GM19025 (cell line): ENCODE results near the gene KIAA1143.

Experiments
- ATAC-seq: cut with Tn5 transposase; IDR thresholded peaks from one replicate; pipeline ENCODE4 v1.9.1; 2021; ENCODE audit warnings: mild to moderate bottlenecking, low read depth, moderate library complexity; ENCODE audit not compliant: unreplicated experiment

Gene KIAA1143

GRCh38 chr3:44761424-44762169 is at the start of gene KIAA1143, which contains the start of gene KIF15:
KIAA1143 (minus strand) TSS chr3:44761619; CDS start chr3:44761602, 17 bp downstream.
KIF15 (plus strand) TSS chr3:44761794; CDS start chr3:44761866, 72 bp downstream.
- ATAC-seq: peak; percentile 85

GRCh38 chr3:44805960-44806359 is 44.5 kb upstream of the KIAA1143 start:
- ATAC-seq: no peak

GRCh38 chr3:44803298-44803697 is 41.9 kb upstream of the KIAA1143 start:
- ATAC-seq: peak; percentile 91

- no peak for ATAC-seq
Measured at GRCh38 chr3:44802011-44802410, 40.6 kb upstream of the KIAA1143 start.

GRCh38 chr3:44795197-44795596 is 33.8 kb upstream of the KIAA1143 start:
- ATAC-seq: no peak

- no peak for ATAC-seq
Measured at GRCh38 chr3:44782891-44783290, 21.5 kb upstream of the KIAA1143 start.

- ATAC-seq: no peak
Measured at GRCh38 chr3:44772099-44772442, 10.7 kb upstream of the KIAA1143 start.

GRCh38 chr3:44771424-44772098 is 10.1 kb upstream of the KIAA1143 start:
- ATAC-seq: no peak

- ATAC-seq: no peak
Measured at GRCh38 chr3:44764248-44764647, 2.8 kb upstream of the KIAA1143 start.

- no peak for ATAC-seq
Measured at GRCh38 chr3:44762690-44763089, 1.3 kb upstream of the KIAA1143 start.

GRCh38 chr3:44762170-44762677 is 805 bp upstream of the KIAA1143 start:
- ATAC-seq: peak; percentile 5

- ATAC-seq: no peak
Measured at GRCh38 chr3:44761101-44761423, 357 bp downstream of the KIAA1143 start.

GRCh38 chr3:44734646-44735168 is 26.7 kb downstream of the KIAA1143 start:
- ATAC-seq: no peak

GRCh38 chr3:44729384-44729910 is 32.0 kb downstream of the KIAA1143 start, which contains the start of gene ZNF501:
ZNF501 (plus strand) TSS chr3:44729635; CDS start chr3:44734422, 4,787 bp downstream.
- peak; percentile 60 for ATAC-seq

GRCh38 chr3:44722103-44722401 is 39.4 kb downstream of the KIAA1143 start:
- ATAC-seq: no peak

GRCh38 chr3:44721231-44722102 is 40.0 kb downstream of the KIAA1143 start:
- no peak for ATAC-seq

GRCh38 chr3:44712455-44713075 is 48.9 kb downstream of the KIAA1143 start, which contains the start of gene ZNF502:
ZNF502 (plus strand) TSS chr3:44712660; CDS start chr3:44720262, 7,602 bp downstream.
- no peak for ATAC-seq
